Measurements from ENCODE around the gene HDHD2. TPM values are rescaled to one million over a fixed set of nuclear protein-coding genes. Genes with fewer than 3 reads are reported as not detected.

HDHD2 gene
- total and polyA plus RNA-seq, 2 donors (not counting 1 experiment from before 2014, with no cell fraction given) = 14.2 to 15.0 TPM

DNA sequence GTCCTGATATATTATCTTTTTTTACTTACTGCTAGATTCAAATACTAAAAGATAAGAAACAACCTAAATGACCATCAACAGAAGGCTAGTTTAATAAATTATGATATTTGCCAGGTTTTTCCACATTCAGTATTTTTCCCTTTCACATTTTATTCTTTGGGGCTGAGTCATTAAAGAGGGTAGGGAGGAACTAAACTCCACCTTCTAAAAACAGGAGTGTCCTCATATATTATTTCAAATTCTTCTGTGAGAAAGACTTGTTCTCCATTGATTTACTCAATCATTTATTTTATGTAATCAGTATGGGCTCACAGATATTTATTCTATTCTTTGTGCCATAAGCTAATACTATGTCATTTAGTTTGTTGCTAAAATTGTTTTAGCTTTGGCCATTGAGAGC, 9.0 kb downstream of the HDHD2 start:
- no peaks in the 10 kb centered on the region for H3K27me3 ChIP-seq (ENCODE audit: control insufficient read depth, insufficient read depth, low read length)
- no peak overlapping the region for H3K27ac ChIP-seq (ENCODE audit: insufficient read depth, low read length)
- H4K20me1 ChIP-seq (ENCODE audit: control insufficient read depth, extremely low read depth, insufficient read depth, low read length) = no peaks in the 10 kb centered on the region

DNA sequence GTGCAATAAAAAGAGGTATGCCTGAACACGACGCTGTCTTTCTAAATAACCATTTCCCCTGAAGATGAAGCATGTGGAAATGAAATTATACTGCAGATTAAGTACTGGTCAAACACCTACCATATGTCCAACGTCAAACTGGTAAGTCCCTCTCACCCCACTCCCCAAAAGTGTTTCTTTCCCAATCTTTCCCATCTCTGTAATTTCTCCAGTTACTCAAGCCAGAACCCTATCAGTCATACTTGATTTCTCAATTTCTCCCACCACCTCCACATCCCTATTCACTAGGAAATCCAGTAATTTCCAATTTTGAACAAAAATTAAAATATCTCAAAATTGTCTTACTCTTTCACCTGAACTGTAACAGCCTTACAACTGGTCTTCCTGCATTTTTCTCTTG, 29.2 kb downstream of the HDHD2 start:
- DNase-seq (ENCODE audit: low read depth in 2 of 2) = no peak
- Histone ChIP-seq H3K36me3 (ENCODE audit: control insufficient read depth, insufficient read depth, low read length) (no peaks in the 10 kb centered on the region), H3K4me1 (ENCODE audit: control insufficient read depth, extremely low read depth, insufficient read depth, low read length) (no peaks in the 10 kb centered on the region), H3K79me2 (ENCODE audit: control insufficient read depth, insufficient read depth, low read length) (no peaks in the 10 kb centered on the region), H3K27ac (ENCODE audit: insufficient read depth, low read length) (no peak overlapping the region), H3K4me2 (ENCODE audit: extremely low read depth, insufficient read depth, low read length) (no peak overlapping the region), H2AFZ (ENCODE audit: low read length) (no peak overlapping the region), H3K27me3 (ENCODE audit: control insufficient read depth, insufficient read depth, low read length) (no peaks in the 10 kb centered on the region), H3K4me3 (replicated peaks in 1 of 4; ENCODE audit: control extremely low read depth in 1 of 4, insufficient read depth in 1 of 4, low read depth in 3 of 4, low read length in 4 of 4) (no peak overlapping the region), H4K20me1 (ENCODE audit: control insufficient read depth, extremely low read depth, insufficient read depth, low read length) (no peaks in the 10 kb centered on the region), H3K9ac (ENCODE audit: insufficient read depth, low read length) (no peak overlapping the region), H3K9me3 (ENCODE audit: control insufficient read depth, insufficient read depth, low read depth, low read length) (no peaks in the 10 kb centered on the region)
- TF ChIP-seq, protein P1, sequence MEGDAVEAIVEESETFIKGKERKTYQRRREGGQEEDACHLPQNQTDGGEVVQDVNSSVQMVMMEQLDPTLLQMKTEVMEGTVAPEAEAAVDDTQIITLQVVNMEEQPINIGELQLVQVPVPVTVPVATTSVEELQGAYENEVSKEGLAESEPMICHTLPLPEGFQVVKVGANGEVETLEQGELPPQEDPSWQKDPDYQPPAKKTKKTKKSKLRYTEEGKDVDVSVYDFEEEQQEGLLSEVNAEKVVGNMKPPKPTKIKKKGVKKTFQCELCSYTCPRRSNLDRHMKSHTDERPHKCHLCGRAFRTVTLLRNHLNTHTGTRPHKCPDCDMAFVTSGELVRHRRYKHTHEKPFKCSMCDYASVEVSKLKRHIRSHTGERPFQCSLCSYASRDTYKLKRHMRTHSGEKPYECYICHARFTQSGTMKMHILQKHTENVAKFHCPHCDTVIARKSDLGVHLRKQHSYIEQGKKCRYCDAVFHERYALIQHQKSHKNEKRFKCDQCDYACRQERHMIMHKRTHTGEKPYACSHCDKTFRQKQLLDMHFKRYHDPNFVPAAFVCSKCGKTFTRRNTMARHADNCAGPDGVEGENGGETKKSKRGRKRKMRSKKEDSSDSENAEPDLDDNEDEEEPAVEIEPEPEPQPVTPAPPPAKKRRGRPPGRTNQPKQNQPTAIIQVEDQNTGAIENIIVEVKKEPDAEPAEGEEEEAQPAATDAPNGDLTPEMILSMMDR (conservative IDR thresholded peaks at IDR 0.05 in 1 of 2, IDR thresholded peaks at IDR 0.05 in 1 of 2; ENCODE audit: low read depth in 1 of 2, low read length in 2 of 2) = no peak
- no peak for TF ChIP-seq EZH2 (IDR thresholded peaks at IDR 0.05; ENCODE audit: low read length, missing control alignments)

More for the DNA sequence above, 9.0 kb downstream of the HDHD2 start:
- TF ChIP-seq, protein P1 (conservative IDR thresholded peaks at IDR 0.05 in 1 of 2, IDR thresholded peaks at IDR 0.05 in 1 of 2; ENCODE audit: low read depth in 1 of 2, low read length in 2 of 2) = no peak
- no peak for TF ChIP-seq EZH2 (IDR thresholded peaks at IDR 0.05; ENCODE audit: low read length, missing control alignments)
- Histone ChIP-seq H3K4me3 (replicated peaks in 1 of 4; ENCODE audit: control extremely low read depth in 1 of 4, insufficient read depth in 1 of 4, low read depth in 3 of 4, low read length in 4 of 4) (no peak overlapping the region), H3K9me3 (ENCODE audit: control insufficient read depth, insufficient read depth, low read depth, low read length) (no peaks in the 10 kb centered on the region), H3K79me2 (ENCODE audit: control insufficient read depth, insufficient read depth, low read length) (peaks cover 34% of the 10 kb centered on the region), H3K9ac (ENCODE audit: insufficient read depth, low read length) (no peak overlapping the region), H3K36me3 (ENCODE audit: control insufficient read depth, insufficient read depth, low read length) (no peaks in the 10 kb centered on the region), H3K4me2 (ENCODE audit: extremely low read depth, insufficient read depth, low read length) (no peak overlapping the region), H2AFZ (ENCODE audit: low read length) (no peak overlapping the region), H3K4me1 (ENCODE audit: control insufficient read depth, extremely low read depth, insufficient read depth, low read length) (no peaks in the 10 kb centered on the region)
- no peak for DNase-seq (ENCODE audit: low read depth in 2 of 2)

DNA sequence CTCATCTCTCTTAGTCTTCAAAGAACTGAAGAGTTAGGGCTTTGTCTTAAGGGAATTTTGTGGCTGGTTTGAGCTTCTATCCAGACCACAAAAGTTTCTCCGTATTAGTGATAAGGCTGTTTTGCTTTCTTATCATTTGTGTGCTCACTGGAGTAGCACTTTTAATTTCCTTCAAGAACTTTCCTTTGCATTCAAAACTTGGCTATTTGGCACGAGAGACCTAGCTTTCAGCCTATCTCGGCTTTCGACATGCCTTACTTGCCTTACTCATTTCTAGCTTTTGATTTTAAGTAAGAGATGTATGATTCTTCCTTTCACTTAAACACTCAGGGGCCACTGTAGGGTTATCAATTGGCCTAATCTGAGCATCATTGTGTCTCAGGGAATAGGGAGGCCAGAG, 29.9 kb downstream of the HDHD2 start:
- Histone ChIP-seq H3K9ac (ENCODE audit: insufficient read depth, low read length) (no peak overlapping the region), H4K20me1 (ENCODE audit: control insufficient read depth, extremely low read depth, insufficient read depth, low read length) (no peaks in the 10 kb centered on the region), H3K79me2 (ENCODE audit: control insufficient read depth, insufficient read depth, low read length) (no peaks in the 10 kb centered on the region), H3K4me2 (ENCODE audit: extremely low read depth, insufficient read depth, low read length) (no peak overlapping the region), H3K36me3 (ENCODE audit: control insufficient read depth, insufficient read depth, low read length) (no peaks in the 10 kb centered on the region), H3K9me3 (ENCODE audit: control insufficient read depth, insufficient read depth, low read depth, low read length) (no peaks in the 10 kb centered on the region), H3K4me3 (replicated peaks in 1 of 4; ENCODE audit: control extremely low read depth in 1 of 4, insufficient read depth in 1 of 4, low read depth in 3 of 4, low read length in 4 of 4) (no peak overlapping the region), H3K27ac (ENCODE audit: insufficient read depth, low read length) (no peak overlapping the region), H2AFZ (ENCODE audit: low read length) (no peak overlapping the region), H3K4me1 (ENCODE audit: control insufficient read depth, extremely low read depth, insufficient read depth, low read length) (no peaks in the 10 kb centered on the region), H3K27me3 (ENCODE audit: control insufficient read depth, insufficient read depth, low read length) (no peaks in the 10 kb centered on the region)
- peak in 1 of 2 donors; percentile 38 for DNase-seq (ENCODE audit: low read depth in 2 of 2)
- TF ChIP-seq EZH2 (IDR thresholded peaks at IDR 0.05; ENCODE audit: low read length, missing control alignments) = no peak
- TF ChIP-seq, protein P1 (conservative IDR thresholded peaks at IDR 0.05 in 1 of 2, IDR thresholded peaks at IDR 0.05 in 1 of 2; ENCODE audit: low read depth in 1 of 2, low read length in 2 of 2) = no peak
